ENCODE measurements around the gene VKORC1. TPM values are rescaled to one million over a fixed set of nuclear protein-coding genes. Genes with fewer than 3 reads are reported as not detected.

VKORC1 gene
- total and polyA plus RNA-seq, 7 donors = 30.5 to 165 (median 107) TPM

GRCh38 chr16:31042866-31043265 lies 51.7 kb downstream of the VKORC1 start:
- Histone ChIP-seq H3K4me1 (peaks cover 0 to 10% (median 4%) of the 10 kb centered on the region in 4 donors), H3K4me3 (no peak overlapping the region), H3K27me3 (no peaks in the 10 kb centered on the region), H3K27ac (no peak overlapping the region), H3K36me3 (peaks cover 19 to 35% (median 27%) of the 10 kb centered on the region in 4 donors), H3K9me3 (no peaks in the 10 kb centered on the region)
- intact Hi-C loops (cut with DNase I) = loop anchor here (1.0 kb wide), 1 partner anchor 58 kb away; the partner anchor contains the start of gene HSD3B7
- DNase-seq = no peak
- WGBS, 2 donors = 90 to 91% methylated on average over 10 of the region's 10 CpGs
- TF ChIP-seq EP300 (IDR thresholded peaks at IDR 0.05) (no peak), POLR2AphosphoS5 (IDR thresholded peaks at IDR 0.05) (no peak), POLR2A (IDR thresholded peaks at IDR 0.05) (no peak)

Other genes starting within 250 kb of the VKORC1 start
- 10 to 100 TPM; 45.7 to 63.1 (median 55.2) TPM for gene BCL7C, start 200.7 kb downstream of the VKORC1 start, total RNA-seq
- 10 to 100 TPM; 27.9 to 42.0 (median 30.7) TPM for gene BCL7C, start 200.7 kb downstream of the VKORC1 start, polyA plus RNA-seq
- 1 to 10 TPM; 2.3 to 6.9 (median 4.9) TPM for gene CTF1, start 198.2 kb downstream of the VKORC1 start, total RNA-seq
- 1 to 10 TPM in 2 of 3 donors, under 1 TPM in 1; 0.46 to 3.6 (median 1.5) TPM for gene CTF1, start 198.2 kb downstream of the VKORC1 start, polyA plus RNA-seq
- gene FBXL19, start 171.2 kb downstream of the VKORC1 start, total RNA-seq = 10 to 100 TPM in 3 of 4 donors, 1 to 10 TPM in 1; 7.9 to 18.3 (median 13.0) TPM
- gene FBXL19, start 171.2 kb downstream of the VKORC1 start, polyA plus RNA-seq = 10 to 100 TPM in 1 of 3 donors, 1 to 10 TPM in 2; 3.0 to 32.7 (median 8.3) TPM
- gene ORAI3, start 145.7 kb downstream of the VKORC1 start, total RNA-seq = 10 to 100 TPM; 33.3 to 43.3 (median 40.5) TPM
- gene ORAI3, start 145.7 kb downstream of the VKORC1 start, polyA plus RNA-seq = 10 to 100 TPM in 2 of 3 donors, 1 to 10 TPM in 1; 8.6 to 16.1 (median 15.6) TPM
- 10 to 100 TPM in 1 of 4 donors, 1 to 10 TPM in 3; 5.0 to 16.0 (median 7.1) TPM for gene SETD1A, start 137.0 kb downstream of the VKORC1 start, total RNA-seq
- gene SETD1A, start 137.0 kb downstream of the VKORC1 start, polyA plus RNA-seq = 10 to 100 TPM in 1 of 3 donors, 1 to 10 TPM in 2; 2.4 to 13.1 (median 3.2) TPM
- gene HSD3B7, start 109.6 kb downstream of the VKORC1 start, total RNA-seq = 10 to 100 TPM; 14.6 to 16.1 (median 15.5) TPM
- gene HSD3B7, start 109.6 kb downstream of the VKORC1 start, polyA plus RNA-seq = 10 to 100 TPM in 2 of 3 donors, 1 to 10 TPM in 1; 9.0 to 36.1 (median 13.6) TPM
- gene STX1B, start 84.2 kb downstream of the VKORC1 start, total RNA-seq = 1 to 10 TPM in 2 of 4 donors, under 1 TPM in 2; 0.71 to 4.4 (median 2.3) TPM
- 1 to 10 TPM in 1 of 3 donors, under 1 TPM in 1, not detected in 1; 0.60 to 1.2 TPM for gene STX1B, start 84.2 kb downstream of the VKORC1 start, polyA plus RNA-seq
- 10 to 100 TPM; 23.9 to 56.5 (median 37.4) TPM for gene STX4, start 61.2 kb downstream of the VKORC1 start, total RNA-seq
- gene STX4, start 61.2 kb downstream of the VKORC1 start, polyA plus RNA-seq = 10 to 100 TPM; 47.2 to 76.3 (median 55.3) TPM
- 10 to 100 TPM in 1 of 4 donors, 1 to 10 TPM in 3; 5.2 to 12.5 (median 7.7) TPM for gene ZNF668, start 20.6 kb downstream of the VKORC1 start, total RNA-seq
- 10 to 100 TPM in 1 of 3 donors, 1 to 10 TPM in 2; 4.8 to 11.7 (median 4.9) TPM for gene ZNF668, start 20.6 kb downstream of the VKORC1 start, polyA plus RNA-seq
- gene ZNF646, start 20.4 kb downstream of the VKORC1 start, total RNA-seq = 10 to 100 TPM in 1 of 4 donors, 1 to 10 TPM in 3; 8.3 to 12.2 (median 8.8) TPM
- gene ZNF646, start 20.4 kb downstream of the VKORC1 start, polyA plus RNA-seq = 10 to 100 TPM in 1 of 3 donors, 1 to 10 TPM in 2; 1.8 to 15.0 (median 4.9) TPM
- 1 to 10 TPM; 1.1 to 9.1 (median 2.6) TPM for gene PRSS53, start 5.9 kb downstream of the VKORC1 start, total RNA-seq
- 1 to 10 TPM in 1 of 3 donors, not detected in 2; 2.0 TPM for gene PRSS53, start 5.9 kb downstream of the VKORC1 start, polyA plus RNA-seq
- 10 to 100 TPM; 29.5 to 42.7 (median 33.7) TPM for gene BCKDK, start 13.6 kb upstream of the VKORC1 start, total RNA-seq
- 10 to 100 TPM; 21.6 to 33.2 (median 32.1) TPM for gene BCKDK, start 13.6 kb upstream of the VKORC1 start, polyA plus RNA-seq
- gene KAT8, start 22.9 kb upstream of the VKORC1 start, total RNA-seq = 10 to 100 TPM; 57.1 to 65.7 (median 62.5) TPM
- gene KAT8, start 22.9 kb upstream of the VKORC1 start, polyA plus RNA-seq = 10 to 100 TPM; 31.2 to 54.0 (median 38.8) TPM
- gene PRSS8, start 40.9 kb upstream of the VKORC1 start, total RNA-seq = 1 to 10 TPM in 2 of 4 donors, under 1 TPM in 1, not detected in 1; 0.16 to 3.2 (median 1.1) TPM
- 100 to 1,000 TPM in 1 of 3 donors, 10 to 100 TPM in 2; 54.7 to 342 (median 84.4) TPM for gene PRSS8, start 40.9 kb upstream of the VKORC1 start, polyA plus RNA-seq
- 1 to 10 TPM in 3 of 4 donors, under 1 TPM in 1; 0.83 to 7.3 (median 3.7) TPM for gene PRSS36, start 55.3 kb upstream of the VKORC1 start, total RNA-seq
- 10 to 100 TPM in 1 of 3 donors, 1 to 10 TPM in 2; 4.7 to 10.2 (median 7.6) TPM for gene PRSS36, start 55.3 kb upstream of the VKORC1 start, polyA plus RNA-seq
- 10 to 100 TPM; 44.1 to 63.9 (median 60.4) TPM for gene FUS, start 85.3 kb upstream of the VKORC1 start, total RNA-seq
- 100 to 1,000 TPM in 1 of 3 donors, 10 to 100 TPM in 2; 79.9 to 262 (median 98.3) TPM for gene FUS, start 85.3 kb upstream of the VKORC1 start, polyA plus RNA-seq
- gene PYCARD, start 108.0 kb upstream of the VKORC1 start, total RNA-seq = 10 to 100 TPM; 21.0 to 24.6 (median 23.5) TPM
- 100 to 1,000 TPM in 2 of 3 donors, 10 to 100 TPM in 1; 93.1 to 120 (median 107) TPM for gene PYCARD, start 108.0 kb upstream of the VKORC1 start, polyA plus RNA-seq
- gene TRIM72, start 119.3 kb upstream of the VKORC1 start, total RNA-seq = under 1 TPM in 3 of 4 donors, not detected in 1; under 0.01 to 0.27 (median under 0.01) TPM
- gene TRIM72, start 119.3 kb upstream of the VKORC1 start, polyA plus RNA-seq = under 1 TPM; under 0.01 to 0.07 (median under 0.01) TPM
- not detected for gene PYDC1, start 122.3 kb upstream of the VKORC1 start, total RNA-seq
- gene PYDC1, start 122.3 kb upstream of the VKORC1 start, polyA plus RNA-seq = under 1 TPM in 1 of 3 donors, not detected in 2; 0.16 TPM
- gene ITGAM, start 165.2 kb upstream of the VKORC1 start, total RNA-seq = 10 to 100 TPM in 3 of 4 donors, 1 to 10 TPM in 1; 6.4 to 15.1 (median 12.0) TPM
- gene ITGAM, start 165.2 kb upstream of the VKORC1 start, polyA plus RNA-seq = 1 to 10 TPM; 1.2 to 6.1 (median 1.8) TPM